Tibial nerve (tissue), 3 donors: ENCODE results near the gene NEURL3.
"Not testable (repeated sequence)": the region's sequence is repeated elsewhere in the genome, so short reads cannot be mapped to it uniquely, and the experiment has no call there.

Experiments used
- POLR2A ChIP-seq, 2 donors: fragments of 450-650 bp; IDR thresholded peaks; one replicate each; pipeline ENCODE4 v1.6.1; 2017; ENCODE audit warnings: antibody characterized with exemption in 2 of 2, mild to moderate bottlenecking in 2 of 2, moderate library complexity in 2 of 2
- TF ChIP-seq, protein P1 (sequence below), 5 experiments: fragments of 200-600 bp in 3 of 5; fragments of 450-650 bp in 2 of 5; sonication (generic) in 3 of 5; IDR thresholded peaks; one replicate each; pipeline ENCODE4 v1.5.1; 2016 to 2019; ENCODE audit warnings: antibody characterized with exemption in 5 of 5, mild to moderate bottlenecking in 3 of 5, moderate library complexity in 2 of 5

DNA sequence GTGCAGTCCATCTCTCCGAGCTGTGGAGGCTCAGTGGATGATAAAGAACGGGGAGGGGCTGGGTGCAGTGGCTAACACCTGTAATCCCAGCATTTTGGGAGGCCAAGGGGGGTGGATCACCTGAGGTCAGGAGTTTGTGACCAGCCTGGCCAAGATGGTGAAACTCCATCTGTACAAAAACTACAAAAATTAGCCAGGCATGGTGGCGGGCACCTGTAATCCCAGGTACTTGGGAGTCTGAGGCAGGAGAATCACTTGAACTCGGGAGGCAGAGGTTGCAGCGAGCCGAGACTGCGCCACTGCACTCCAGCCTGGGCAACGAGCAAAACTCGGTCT is 48.8 kb upstream of the NEURL3 start:
- TF ChIP-seq, protein P1, sequence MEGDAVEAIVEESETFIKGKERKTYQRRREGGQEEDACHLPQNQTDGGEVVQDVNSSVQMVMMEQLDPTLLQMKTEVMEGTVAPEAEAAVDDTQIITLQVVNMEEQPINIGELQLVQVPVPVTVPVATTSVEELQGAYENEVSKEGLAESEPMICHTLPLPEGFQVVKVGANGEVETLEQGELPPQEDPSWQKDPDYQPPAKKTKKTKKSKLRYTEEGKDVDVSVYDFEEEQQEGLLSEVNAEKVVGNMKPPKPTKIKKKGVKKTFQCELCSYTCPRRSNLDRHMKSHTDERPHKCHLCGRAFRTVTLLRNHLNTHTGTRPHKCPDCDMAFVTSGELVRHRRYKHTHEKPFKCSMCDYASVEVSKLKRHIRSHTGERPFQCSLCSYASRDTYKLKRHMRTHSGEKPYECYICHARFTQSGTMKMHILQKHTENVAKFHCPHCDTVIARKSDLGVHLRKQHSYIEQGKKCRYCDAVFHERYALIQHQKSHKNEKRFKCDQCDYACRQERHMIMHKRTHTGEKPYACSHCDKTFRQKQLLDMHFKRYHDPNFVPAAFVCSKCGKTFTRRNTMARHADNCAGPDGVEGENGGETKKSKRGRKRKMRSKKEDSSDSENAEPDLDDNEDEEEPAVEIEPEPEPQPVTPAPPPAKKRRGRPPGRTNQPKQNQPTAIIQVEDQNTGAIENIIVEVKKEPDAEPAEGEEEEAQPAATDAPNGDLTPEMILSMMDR (IDR thresholded peaks at IDR 0.05), result not testable (repeated sequence)
- TF ChIP-seq POLR2A (IDR thresholded peaks at IDR 0.05), result not testable (repeated sequence)
